Measurements from ENCODE around the gene PTPRE.

- TF ChIP-seq, protein P1, sequence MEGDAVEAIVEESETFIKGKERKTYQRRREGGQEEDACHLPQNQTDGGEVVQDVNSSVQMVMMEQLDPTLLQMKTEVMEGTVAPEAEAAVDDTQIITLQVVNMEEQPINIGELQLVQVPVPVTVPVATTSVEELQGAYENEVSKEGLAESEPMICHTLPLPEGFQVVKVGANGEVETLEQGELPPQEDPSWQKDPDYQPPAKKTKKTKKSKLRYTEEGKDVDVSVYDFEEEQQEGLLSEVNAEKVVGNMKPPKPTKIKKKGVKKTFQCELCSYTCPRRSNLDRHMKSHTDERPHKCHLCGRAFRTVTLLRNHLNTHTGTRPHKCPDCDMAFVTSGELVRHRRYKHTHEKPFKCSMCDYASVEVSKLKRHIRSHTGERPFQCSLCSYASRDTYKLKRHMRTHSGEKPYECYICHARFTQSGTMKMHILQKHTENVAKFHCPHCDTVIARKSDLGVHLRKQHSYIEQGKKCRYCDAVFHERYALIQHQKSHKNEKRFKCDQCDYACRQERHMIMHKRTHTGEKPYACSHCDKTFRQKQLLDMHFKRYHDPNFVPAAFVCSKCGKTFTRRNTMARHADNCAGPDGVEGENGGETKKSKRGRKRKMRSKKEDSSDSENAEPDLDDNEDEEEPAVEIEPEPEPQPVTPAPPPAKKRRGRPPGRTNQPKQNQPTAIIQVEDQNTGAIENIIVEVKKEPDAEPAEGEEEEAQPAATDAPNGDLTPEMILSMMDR (IDR thresholded peaks at IDR 0.05), result no peak
- TF ChIP-seq, protein P2, sequence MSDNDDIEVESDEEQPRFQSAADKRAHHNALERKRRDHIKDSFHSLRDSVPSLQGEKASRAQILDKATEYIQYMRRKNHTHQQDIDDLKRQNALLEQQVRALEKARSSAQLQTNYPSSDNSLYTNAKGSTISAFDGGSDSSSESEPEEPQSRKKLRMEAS (IDR thresholded peaks at IDR 0.05; ENCODE audit: low read depth), result no peak
- TF ChIP-seq FOXJ3 (CRISPR knock-in tag; IDR thresholded peaks at IDR 0.05) (no peak), EP300 (IDR thresholded peaks at IDR 0.05; ENCODE audit: borderline replicate concordance in 1 of 2, low read depth in 1 of 2, low read length in 1 of 2) (no peak), POLR2AphosphoS5 (IDR thresholded peaks at IDR 0.05; ENCODE audit: low read depth, low read length) (no peak), JUND (IDR thresholded peaks at IDR 0.05) (no peak), EZH2phosphoT487 (IDR thresholded peaks at IDR 0.05; ENCODE audit: borderline replicate concordance, low read depth) (no peak), TCF12 (IDR thresholded peaks at IDR 0.05) (no peak), RFX5 (IDR thresholded peaks at IDR 0.05; ENCODE audit: low read length) (no peak)
- TF ChIP-seq, protein P3, sequence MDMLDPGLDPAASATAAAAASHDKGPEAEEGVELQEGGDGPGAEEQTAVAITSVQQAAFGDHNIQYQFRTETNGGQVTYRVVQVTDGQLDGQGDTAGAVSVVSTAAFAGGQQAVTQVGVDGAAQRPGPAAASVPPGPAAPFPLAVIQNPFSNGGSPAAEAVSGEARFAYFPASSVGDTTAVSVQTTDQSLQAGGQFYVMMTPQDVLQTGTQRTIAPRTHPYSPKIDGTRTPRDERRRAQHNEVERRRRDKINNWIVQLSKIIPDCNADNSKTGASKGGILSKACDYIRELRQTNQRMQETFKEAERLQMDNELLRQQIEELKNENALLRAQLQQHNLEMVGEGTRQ (IDR thresholded peaks at IDR 0.05; ENCODE audit: borderline replicate concordance, low read depth, low read length), result no peak
Measured at GRCh38 chr10:127926455-127926854, 19.6 kb downstream of the PTPRE start.
